HepG2 (cell line): Measurements from ENCODE around the gene CS. TPM values are rescaled to one million over a fixed set of nuclear protein-coding genes. Genes with fewer than 3 reads are reported as not detected.

Experiments used
- CREB1 ChIP-seq, 2 experiments: fragments of 450-650 bp in 1 of 2; IDR thresholded peaks; 2 replicates each; pipeline ENCODE4 v1.6.1; 2016 to 2017; ENCODE audit warnings: control low read depth in 1 of 2, mild to moderate bottlenecking in 1 of 2, missing compliant biosample characterization in 1 of 2, missing genetic modification characterization in 1 of 2
- HCFC1 ChIP-seq: fragments of 150-350 bp; IDR thresholded peaks from 2 replicates; pipeline ENCODE4 v1.6.1; 2014; ENCODE audit warnings: low read depth, low read length
- HMGXB4 ChIP-seq, 2 experiments: sonication (generic) in 1 of 2; formaldehyde crosslinking in 1 of 2; IDR thresholded peaks; 2 replicates each; pipeline versions ENCODE4 v1.4.0 to v1.6.1; 2018 to 2020; ENCODE audit warnings: missing genetic modification reagents in 2 of 2, borderline replicate concordance in 1 of 2, low read depth in 1 of 2, mild to moderate bottlenecking in 1 of 2, missing biosample characterization in 1 of 2
- HOXA3 ChIP-seq: sonication (generic); formaldehyde crosslinking; IDR thresholded peaks from 2 replicates; pipeline ENCODE4 v1.5.0; 2020; ENCODE audit warnings: missing genetic modification reagents
- MTA1 ChIP-seq: sonication (generic); formaldehyde crosslinking; IDR thresholded peaks from 2 replicates; pipeline ENCODE4 v1.4.0; 2020; ENCODE audit warnings: missing genetic modification reagents, mild to moderate bottlenecking, borderline replicate concordance
- NFRKB ChIP-seq: fragments of 450-650 bp; IDR thresholded peaks from 2 replicates; pipeline ENCODE4 v1.6.1; 2017
- PITX1 ChIP-seq: sonication (generic); formaldehyde crosslinking; IDR thresholded peaks from 2 replicates; pipeline ENCODE4 v1.5.1; 2020; ENCODE audit warnings: mild to moderate bottlenecking, missing genetic modification reagents
- TCF7L2 ChIP-seq: IDR thresholded peaks from 2 replicates; pipeline ENCODE4 v1.6.1; 2011; ENCODE audit warnings: mild to moderate bottlenecking, low read depth, low read length, moderate library complexity
- ZBTB33 ChIP-seq: sonication (generic); formaldehyde crosslinking; IDR thresholded peaks from 2 replicates; pipeline ENCODE4 v1.4.0; 2020; ENCODE audit warnings: missing genetic modification reagents
- ZBTB40 ChIP-seq, 2 experiments: fragments of 450-650 bp in 1 of 2; sonication (generic) in 1 of 2; formaldehyde crosslinking in 1 of 2; IDR thresholded peaks; 2 replicates each; pipeline versions ENCODE4 v1.6.1 to v1.8.0; 2016 to 2022; ENCODE audit warnings: antibody characterized with exemption in 1 of 2, mild to moderate bottlenecking in 1 of 2, missing genetic modification reagents in 1 of 2
- ZNF350 ChIP-seq: sonication (generic); formaldehyde crosslinking; IDR thresholded peaks from 2 replicates; pipeline ENCODE4 v1.4.0; 2020; ENCODE audit warnings: mild to moderate bottlenecking, low read depth, missing genetic modification reagents, borderline replicate concordance
- ZNF878 ChIP-seq: sonication (generic); formaldehyde crosslinking; IDR thresholded peaks from 2 replicates; pipeline ENCODE4 v1.8.1; 2023; ENCODE audit warnings: mild to moderate bottlenecking, missing genetic modification reagents, moderate library complexity
- ZSCAN31 ChIP-seq: sonication (generic); formaldehyde crosslinking; IDR thresholded peaks from 2 replicates; pipeline ENCODE4 v1.5.0; 2020; ENCODE audit warnings: low read depth, mild to moderate bottlenecking, missing genetic modification reagents
- polyA plus RNA-seq, 8 experiments: library from polyadenylated mRNA; depleted of rRNA in 3 of 8; stranded (reverse) in 7 of 8; unstranded in 1 of 8; fragments of >200 nt; fragmentation: Illumina TruSeq in 4 of 8; extraction: Trizol in 4 of 8; gene quantifications; 2 replicates each; pipeline versions ENCODE4 v1.2.1 to v1.2.3, GENCODE V29; 2011 to 2016; ENCODE audit warnings: low read depth in 4 of 8, missing spikeins in 1 of 8, mixed read lengths in 1 of 8; ENCODE audit not compliant: insufficient read depth in 1 of 8
- total RNA-seq, 5 experiments: library from RNA; depleted of rRNA; stranded (reverse); fragments of >200 nt; fragmentation: Illumina TruSeq; extraction: Trizol; gene quantifications; 2 replicates each; pipeline ENCODE4 v1.2.3, GENCODE V29; 2016; ENCODE audit warnings: low read depth in 1 of 5

The CS gene
- total and polyA plus RNA-seq, 2 of the 13 experiments (the other 11 are each of a cell fraction or from before 2014, with no cell fraction given) = 173 to 175 TPM

- peak; percentile 75; the same call in 1 of the 2 replicates for TF ChIP-seq MTA1 (CRISPR knock-in tag)
- TF ChIP-seq ZBTB40 (IDR thresholded peaks at IDR 0.05) = no peak
- TF ChIP-seq ZBTB40 (CRISPR knock-in tag; IDR thresholded peaks at IDR 0.05) = peak; percentile 1; the same call in 1 of the 2 replicates
- TF ChIP-seq CREB1 (IDR thresholded peaks at IDR 0.05) = peak; percentile 56; the same call in 1 of the 2 replicates
- peak; percentile 85 for TF ChIP-seq CREB1 (CRISPR knock-in tag; IDR thresholded peaks at IDR 0.05)
- TF ChIP-seq HOXA3 (CRISPR knock-in tag) = peak; percentile 87; the same call in 1 of the 2 replicates
- TF ChIP-seq HCFC1 = peak; percentile 98
- peak; percentile 92 for TF ChIP-seq ZNF350 (CRISPR knock-in tag)
- TF ChIP-seq ZNF878 (CRISPR knock-in tag) = no peak
- peak; percentile 79 for TF ChIP-seq ZSCAN31
- TF ChIP-seq HMGXB4 (CRISPR knock-in tag; IDR thresholded peaks at IDR 0.05; ENCODE audit: borderline replicate concordance in 1 of 2, low read depth in 1 of 2) = peak; percentile 88 to 93
- peak; percentile 65 for TF ChIP-seq PITX1 (CRISPR knock-in tag)
- TF ChIP-seq NFRKB = no peak
- TF ChIP-seq ZBTB33 (CRISPR knock-in tag) = no peak
- no peak for TF ChIP-seq TCF7L2
These were observed 15.7 kb upstream of the CS start, which contains the start of gene CNPY2 (continued) for GRCh38 chr12:56315622-56316473.
